ACHN (cell line): ENCODE data around the gene MTA3.

Experiments
- DNase-seq: peaks from one replicate; pipeline ENCODE4 v3.0.0-alpha.2; 2015
- in situ Hi-C: cut with HindIII; loops from 2 replicates; pipeline ENCODE4 v1.10.0; 2017; ENCODE audit warnings: low sequenced_read_pairs, low pct_ligation_motif_present, low pct_unique_long_range_greater_than_20kb

The MTA3 gene

GRCh38 chr2:42788478-42788793 is 220.0 kb downstream of the MTA3 start:
- DNase-seq: no peak
- in situ Hi-C loops: no loop called here

GRCh38 chr2:42788882-42789281 is 220.4 kb downstream of the MTA3 start:
- in situ Hi-C loops: no loop called here
- DNase-seq: no peak

GRCh38 chr2:42789751-42790150 is 221.3 kb downstream of the MTA3 start:
- in situ Hi-C loops: no loop called here

GRCh38 chr2:42791606-42792005 is 223.2 kb downstream of the MTA3 start:
- in situ Hi-C loops: no loop called here
- DNase-seq: no peak

More at GRCh38 chr2:42789751-42790150, 221.3 kb downstream of the MTA3 start:
- DNase-seq: no peak

- in situ Hi-C loops: no loop called here
- no peak for DNase-seq
Observed at GRCh38 chr2:42792087-42792582, 223.7 kb downstream of the MTA3 start.

GRCh38 chr2:42792583-42793333 is 224.3 kb downstream of the MTA3 start, which contains the start of gene HAAO:
TSS of gene HAAO (minus strand) at chr2:42792583. CDS start at chr2:42792536, 47 bp downstream.
- DNase-seq: peak; percentile 48
- in situ Hi-C loops: no loop called here

GRCh38 chr2:42793334-42794270 is 225.2 kb downstream of the MTA3 start:
- in situ Hi-C loops: no loop called here
- no peak for DNase-seq

GRCh38 chr2:42794271-42795046 is 226.0 kb downstream of the MTA3 start:
- in situ Hi-C loops: no loop called here
- DNase-seq: peak; percentile 17

- no peak for DNase-seq
- in situ Hi-C loops: no loop called here
Observed at GRCh38 chr2:42795275-42795674, 226.8 kb downstream of the MTA3 start.

GRCh38 chr2:42795841-42796301 is 227.4 kb downstream of the MTA3 start:
- in situ Hi-C loops: no loop called here
- DNase-seq: no peak

GRCh38 chr2:42796427-42797248 is 228.2 kb downstream of the MTA3 start:
- in situ Hi-C loops: no loop called here
- DNase-seq: no peak

- DNase-seq: no peak
- in situ Hi-C loops: no loop called here
Observed at GRCh38 chr2:42797281-42797680, 228.8 kb downstream of the MTA3 start.

- DNase-seq: no peak
- in situ Hi-C loops: no loop called here
Observed at GRCh38 chr2:42799881-42800280, 231.4 kb downstream of the MTA3 start.

GRCh38 chr2:42800461-42800962 is 232.1 kb downstream of the MTA3 start:
- in situ Hi-C loops: no loop called here

GRCh38 chr2:42800981-42801380 is 232.5 kb downstream of the MTA3 start:
- DNase-seq: no peak
- in situ Hi-C loops: no loop called here

More at GRCh38 chr2:42800461-42800962, 232.1 kb downstream of the MTA3 start:
- no peak for DNase-seq

- DNase-seq: no peak
- in situ Hi-C loops: no loop called here
Observed at GRCh38 chr2:42801381-42801780, 232.9 kb downstream of the MTA3 start.

- in situ Hi-C loops: no loop called here
Observed at GRCh38 chr2:42802150-42802549, 233.7 kb downstream of the MTA3 start.

GRCh38 chr2:42804338-42804737 is 235.9 kb downstream of the MTA3 start:
- no peak for DNase-seq
- in situ Hi-C loops: no loop called here

More at GRCh38 chr2:42802150-42802549, 233.7 kb downstream of the MTA3 start:
- DNase-seq: no peak
